B cell (primary cell): ENCODE measurements around the gene ATAD3A.

Experiments
- EZH2 ChIP-seq: IDR thresholded peaks from 2 replicates; pipeline ENCODE4 v1.6.1; 2012; ENCODE audit warnings: borderline replicate concordance, low read depth, mild to moderate bottlenecking, moderate library complexity, low read length; ENCODE audit not compliant: insufficient read depth, poor library complexity, severe bottlenecking
- TF ChIP-seq, protein P1 (sequence below): fragments of 200-600 bp; IDR thresholded peaks from one replicate; pipeline ENCODE4 v1.8.0; 2022; ENCODE audit warnings: antibody characterized with exemption, mild to moderate bottlenecking

DNA sequence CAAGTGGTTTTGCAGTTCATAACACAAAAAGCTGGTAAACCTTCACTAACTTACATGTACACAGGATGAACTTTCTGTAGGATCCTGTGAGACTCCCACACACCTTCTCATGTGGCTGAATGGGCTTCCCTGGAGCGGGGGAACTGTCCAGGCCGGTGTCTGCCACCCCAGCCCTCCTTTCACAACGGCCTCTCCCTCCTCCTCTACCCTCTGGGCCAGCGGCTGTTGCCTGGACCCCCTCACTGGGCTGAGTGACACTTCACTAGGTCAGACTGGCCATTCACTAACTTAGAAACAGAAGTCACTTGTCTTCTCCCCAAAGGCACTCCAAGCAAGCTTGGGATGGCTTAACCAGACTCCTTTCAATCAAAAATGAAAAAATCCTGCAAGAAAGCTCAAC, 46.6 kb downstream of the ATAD3A start:
- TF ChIP-seq, protein P1, sequence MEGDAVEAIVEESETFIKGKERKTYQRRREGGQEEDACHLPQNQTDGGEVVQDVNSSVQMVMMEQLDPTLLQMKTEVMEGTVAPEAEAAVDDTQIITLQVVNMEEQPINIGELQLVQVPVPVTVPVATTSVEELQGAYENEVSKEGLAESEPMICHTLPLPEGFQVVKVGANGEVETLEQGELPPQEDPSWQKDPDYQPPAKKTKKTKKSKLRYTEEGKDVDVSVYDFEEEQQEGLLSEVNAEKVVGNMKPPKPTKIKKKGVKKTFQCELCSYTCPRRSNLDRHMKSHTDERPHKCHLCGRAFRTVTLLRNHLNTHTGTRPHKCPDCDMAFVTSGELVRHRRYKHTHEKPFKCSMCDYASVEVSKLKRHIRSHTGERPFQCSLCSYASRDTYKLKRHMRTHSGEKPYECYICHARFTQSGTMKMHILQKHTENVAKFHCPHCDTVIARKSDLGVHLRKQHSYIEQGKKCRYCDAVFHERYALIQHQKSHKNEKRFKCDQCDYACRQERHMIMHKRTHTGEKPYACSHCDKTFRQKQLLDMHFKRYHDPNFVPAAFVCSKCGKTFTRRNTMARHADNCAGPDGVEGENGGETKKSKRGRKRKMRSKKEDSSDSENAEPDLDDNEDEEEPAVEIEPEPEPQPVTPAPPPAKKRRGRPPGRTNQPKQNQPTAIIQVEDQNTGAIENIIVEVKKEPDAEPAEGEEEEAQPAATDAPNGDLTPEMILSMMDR, result no peak
- TF ChIP-seq EZH2, result no peak
